Subcutaneous adipose tissue (tissue), 4 donors: Measurements from ENCODE around the gene ZSCAN32. TPM values are rescaled to one million over a fixed set of nuclear protein-coding genes. Genes with fewer than 3 reads are reported as not detected.

Source experiments
- CTCF ChIP-seq: fragments of 450-650 bp; IDR thresholded peaks from one replicate; pipeline ENCODE4 v1.5.1; 2016; ENCODE audit warnings: low read depth, mild to moderate bottlenecking, control low read depth, antibody characterized with exemption, moderate library complexity
- total RNA-seq, 4 donors: library from RNA; depleted of rRNA; stranded (reverse); fragments of >200 nt; gene quantifications; one replicate each; pipeline ENCODE4 v1.1.0, GENCODE V29; 2016

ZSCAN32 gene
- total RNA-seq, 4 donors from 2014 or later = 9.0 to 15.4 (median 11.2) TPM

GRCh38 chr16:3413730-3414379 is 13.1 kb upstream of the ZSCAN32 start:
- no peak for TF ChIP-seq CTCF

- TF ChIP-seq CTCF = no peak
These were observed 7.9 kb upstream of the ZSCAN32 start for GRCh38 chr16:3408561-3409197.

- no peak for TF ChIP-seq CTCF
These were observed 1.1 kb upstream of the ZSCAN32 start for GRCh38 chr16:3401719-3402397.

GRCh38 chr16:3400446-3400778 is 392 bp downstream of the ZSCAN32 start:
- TF ChIP-seq CTCF = no peak

GRCh38 chr16:3389663-3390338 is 11.0 kb downstream of the ZSCAN32 start:
- TF ChIP-seq CTCF = no peak

- no peak for TF ChIP-seq CTCF
These were observed 12.5 kb downstream of the ZSCAN32 start for GRCh38 chr16:3388325-3388724.

- no peak for TF ChIP-seq CTCF
These were observed 17.8 kb downstream of the ZSCAN32 start for GRCh38 chr16:3383045-3383448.
